HL-60 (cell line): ENCODE measurements around the gene FLNB.

Experiments used
- CTCF ChIP-seq: IDR thresholded peaks from one replicate; pipeline ENCODE4 v1.5.1; 2011; ENCODE audit warnings: low read length, control low read depth, inconsistent platforms; ENCODE audit not compliant: insufficient read depth
- POLR2AphosphoS5 ChIP-seq: IDR thresholded peaks from 2 replicates; pipeline ENCODE4 v1.6.1; 2012; ENCODE audit warnings: low read depth
- TF ChIP-seq, protein P1 (sequence below): IDR thresholded peaks from 2 replicates; pipeline ENCODE4 v1.6.1; 2012; ENCODE audit warnings: low read depth; ENCODE audit not compliant: insufficient replicate concordance

DNA sequence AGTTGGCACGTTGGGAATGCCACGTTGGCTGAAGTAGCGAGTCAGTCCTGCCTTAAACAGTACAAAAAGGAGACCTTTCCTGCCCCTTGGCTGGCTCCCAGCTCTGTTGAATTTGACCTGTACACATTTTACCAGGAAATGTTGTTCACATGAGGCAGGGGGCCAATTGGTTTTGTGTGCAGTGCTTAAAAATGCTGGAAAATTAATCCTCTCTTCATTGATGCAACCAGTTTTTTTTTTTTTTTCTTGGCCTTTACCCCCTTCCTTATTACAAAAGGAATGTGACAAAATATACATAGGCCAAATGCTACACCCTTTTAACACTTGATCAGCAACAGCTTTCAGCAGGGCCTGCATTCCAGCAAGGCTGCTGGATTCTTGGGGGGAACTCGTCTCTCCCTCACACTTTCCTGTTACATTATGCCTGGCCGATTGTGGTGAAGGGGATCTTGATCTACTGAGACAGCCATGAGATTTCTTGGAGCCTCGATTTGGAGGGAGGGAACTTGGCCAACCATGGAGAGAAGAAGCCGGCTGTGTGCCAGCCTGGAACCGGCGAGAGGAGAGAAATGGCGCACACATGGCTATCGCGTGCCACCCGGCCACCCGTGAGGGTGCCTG lies 109.4 kb downstream of the FLNB start:
- TF ChIP-seq CTCF (no peak), POLR2AphosphoS5 (no peak)
- TF ChIP-seq, protein P1, sequence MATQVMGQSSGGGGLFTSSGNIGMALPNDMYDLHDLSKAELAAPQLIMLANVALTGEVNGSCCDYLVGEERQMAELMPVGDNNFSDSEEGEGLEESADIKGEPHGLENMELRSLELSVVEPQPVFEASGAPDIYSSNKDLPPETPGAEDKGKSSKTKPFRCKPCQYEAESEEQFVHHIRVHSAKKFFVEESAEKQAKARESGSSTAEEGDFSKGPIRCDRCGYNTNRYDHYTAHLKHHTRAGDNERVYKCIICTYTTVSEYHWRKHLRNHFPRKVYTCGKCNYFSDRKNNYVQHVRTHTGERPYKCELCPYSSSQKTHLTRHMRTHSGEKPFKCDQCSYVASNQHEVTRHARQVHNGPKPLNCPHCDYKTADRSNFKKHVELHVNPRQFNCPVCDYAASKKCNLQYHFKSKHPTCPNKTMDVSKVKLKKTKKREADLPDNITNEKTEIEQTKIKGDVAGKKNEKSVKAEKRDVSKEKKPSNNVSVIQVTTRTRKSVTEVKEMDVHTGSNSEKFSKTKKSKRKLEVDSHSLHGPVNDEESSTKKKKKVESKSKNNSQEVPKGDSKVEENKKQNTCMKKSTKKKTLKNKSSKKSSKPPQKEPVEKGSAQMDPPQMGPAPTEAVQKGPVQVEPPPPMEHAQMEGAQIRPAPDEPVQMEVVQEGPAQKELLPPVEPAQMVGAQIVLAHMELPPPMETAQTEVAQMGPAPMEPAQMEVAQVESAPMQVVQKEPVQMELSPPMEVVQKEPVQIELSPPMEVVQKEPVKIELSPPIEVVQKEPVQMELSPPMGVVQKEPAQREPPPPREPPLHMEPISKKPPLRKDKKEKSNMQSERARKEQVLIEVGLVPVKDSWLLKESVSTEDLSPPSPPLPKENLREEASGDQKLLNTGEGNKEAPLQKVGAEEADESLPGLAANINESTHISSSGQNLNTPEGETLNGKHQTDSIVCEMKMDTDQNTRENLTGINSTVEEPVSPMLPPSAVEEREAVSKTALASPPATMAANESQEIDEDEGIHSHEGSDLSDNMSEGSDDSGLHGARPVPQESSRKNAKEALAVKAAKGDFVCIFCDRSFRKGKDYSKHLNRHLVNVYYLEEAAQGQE: no peak
